HepG2 (cell line): ENCODE results near the gene SIK3. TPM values are rescaled to one million over a fixed set of nuclear protein-coding genes. Genes with fewer than 3 reads are reported as not detected.

Experiments used
- AGO2 ChIP-seq: fragments of 200-400 bp; formaldehyde crosslinking; optimal IDR thresholded peaks from 2 replicates; pipeline ENCODE3; 2017; ENCODE audit warnings: mild to moderate bottlenecking, low read depth, low read length, moderate library complexity
- ARNT2 ChIP-seq: sonication (generic); formaldehyde crosslinking; IDR thresholded peaks from 2 replicates; pipeline ENCODE4 v1.8.0; 2022; ENCODE audit warnings: mild to moderate bottlenecking, low read depth, missing genetic modification reagents, moderate library complexity
- CBFB ChIP-seq: sonication (generic); formaldehyde crosslinking; IDR thresholded peaks from 2 replicates; pipeline ENCODE4 v1.4.0; 2020; ENCODE audit warnings: missing genetic modification reagents
- DMTF1 ChIP-seq: sonication (generic); formaldehyde crosslinking; IDR thresholded peaks from 2 replicates; pipeline ENCODE4 v1.4.0; 2020; ENCODE audit warnings: mild to moderate bottlenecking, missing genetic modification reagents
- GTF2F1 ChIP-seq: fragments of 150-350 bp; IDR thresholded peaks from 2 replicates; pipeline ENCODE4 v1.6.1; 2014; ENCODE audit warnings: low read length
- HNRNPUL1 ChIP-seq: fragments of 200-400 bp; formaldehyde crosslinking; IDR thresholded peaks from 2 replicates; pipeline ENCODE4 v1.6.1; 2017; ENCODE audit warnings: low read depth, mild to moderate bottlenecking, low read length, moderate library complexity
- HOXA7 ChIP-seq: sonication (generic); formaldehyde crosslinking; IDR thresholded peaks from 2 replicates; pipeline ENCODE4 v1.8.1; 2022; ENCODE audit warnings: mild to moderate bottlenecking, missing genetic modification reagents, moderate library complexity
- MAF1 ChIP-seq: sonication (generic); formaldehyde crosslinking; IDR thresholded peaks from 2 replicates; pipeline ENCODE4 v1.5.0; 2020; ENCODE audit warnings: missing genetic modification reagents, borderline replicate concordance
- MAZ ChIP-seq, 2 experiments: sonication (generic) in 1 of 2; formaldehyde crosslinking in 1 of 2; IDR thresholded peaks; 2 replicates each; pipeline versions ENCODE4 v1.5.0 to v1.6.1; 2012 to 2020; ENCODE audit warnings: low read depth in 2 of 2, mild to moderate bottlenecking in 2 of 2, borderline replicate concordance in 1 of 2, improper control_type of control experiment in 1 of 2, low read length in 1 of 2, missing genetic modification reagents in 1 of 2, moderate library complexity in 1 of 2
- MTF2 ChIP-seq: sonication (generic); formaldehyde crosslinking; IDR thresholded peaks from 2 replicates; pipeline ENCODE4 v1.5.0; 2020; ENCODE audit warnings: missing genetic modification reagents, borderline replicate concordance
- NCOA2 ChIP-seq: sonication (generic); formaldehyde crosslinking; IDR thresholded peaks from 2 replicates; pipeline ENCODE4 v1.8.0; 2022; ENCODE audit warnings: inconsistent platforms
- NFRKB ChIP-seq: fragments of 450-650 bp; IDR thresholded peaks from 2 replicates; pipeline ENCODE4 v1.6.1; 2017
- NPAS2 ChIP-seq: sonication (generic); formaldehyde crosslinking; IDR thresholded peaks from 2 replicates; pipeline ENCODE4 v1.8.0; 2022; ENCODE audit warnings: mild to moderate bottlenecking, missing genetic modification reagents, borderline replicate concordance
- PAX8 ChIP-seq: sonication (generic); formaldehyde crosslinking; IDR thresholded peaks from 2 replicates; pipeline ENCODE4 v1.8.0; 2022; ENCODE audit warnings: mild to moderate bottlenecking, missing genetic modification reagents, borderline replicate concordance
- RNF2 ChIP-seq: fragments of 450-650 bp; conservative IDR thresholded peaks from 2 replicates; pipeline ENCODE4 v1.6.1; 2016; ENCODE audit warnings: low read depth
- RNF219 ChIP-seq: sonication (generic); formaldehyde crosslinking; IDR thresholded peaks from 2 replicates; pipeline ENCODE4 v1.5.0; 2020; ENCODE audit warnings: mild to moderate bottlenecking, missing genetic modification reagents
- STAT5B ChIP-seq: sonication (generic); formaldehyde crosslinking; IDR thresholded peaks from 2 replicates; pipeline ENCODE4 v1.4.0; 2020; ENCODE audit warnings: missing genetic modification reagents
- ZNF337 ChIP-seq: sonication (generic); formaldehyde crosslinking; IDR thresholded peaks from 2 replicates; pipeline ENCODE4 v1.5.1; 2020; ENCODE audit warnings: missing genetic modification reagents, low read depth, mild to moderate bottlenecking, borderline replicate concordance
- ZNF556 ChIP-seq: sonication (generic); formaldehyde crosslinking; IDR thresholded peaks from 2 replicates; pipeline ENCODE4 v1.4.0; 2020; ENCODE audit warnings: mild to moderate bottlenecking, missing genetic modification reagents, borderline replicate concordance
- ZNF589 ChIP-seq: sonication (generic); formaldehyde crosslinking; conservative IDR thresholded peaks from 2 replicates; pipeline ENCODE4 v1.8.0; 2022; ENCODE audit warnings: mild to moderate bottlenecking, moderate library complexity, missing genetic modification reagents
- polyA plus RNA-seq, 8 experiments: library from polyadenylated mRNA; depleted of rRNA in 3 of 8; stranded (reverse) in 7 of 8; unstranded in 1 of 8; fragments of >200 nt; fragmentation: Illumina TruSeq in 4 of 8; extraction: Trizol in 4 of 8; gene quantifications; 2 replicates each; pipeline versions ENCODE4 v1.2.1 to v1.2.3, GENCODE V29; 2011 to 2016; ENCODE audit warnings: low read depth in 4 of 8, missing spikeins in 1 of 8, mixed read lengths in 1 of 8; ENCODE audit not compliant: insufficient read depth in 1 of 8
- total RNA-seq, 5 experiments: library from RNA; depleted of rRNA; stranded (reverse); fragments of >200 nt; fragmentation: Illumina TruSeq; extraction: Trizol; gene quantifications; 2 replicates each; pipeline ENCODE4 v1.2.3, GENCODE V29; 2016; ENCODE audit warnings: low read depth in 1 of 5
- TF ChIP-seq, protein P1 (sequence below), 2 experiments: sonication (generic) in 1 of 2; formaldehyde crosslinking in 1 of 2; IDR thresholded peaks; 2 replicates each; pipeline versions ENCODE4 v1.4.0 to v1.6.1; 2016 to 2020; ENCODE audit warnings: borderline replicate concordance in 1 of 2, low read depth in 1 of 2, mild to moderate bottlenecking in 1 of 2, missing genetic modification reagents in 1 of 2

Gene SIK3
- total and polyA plus RNA-seq, 2 of the 13 experiments (the other 11 are each of a cell fraction or from before 2014, with no cell fraction given), result 5.7 to 9.8 TPM

DNA sequence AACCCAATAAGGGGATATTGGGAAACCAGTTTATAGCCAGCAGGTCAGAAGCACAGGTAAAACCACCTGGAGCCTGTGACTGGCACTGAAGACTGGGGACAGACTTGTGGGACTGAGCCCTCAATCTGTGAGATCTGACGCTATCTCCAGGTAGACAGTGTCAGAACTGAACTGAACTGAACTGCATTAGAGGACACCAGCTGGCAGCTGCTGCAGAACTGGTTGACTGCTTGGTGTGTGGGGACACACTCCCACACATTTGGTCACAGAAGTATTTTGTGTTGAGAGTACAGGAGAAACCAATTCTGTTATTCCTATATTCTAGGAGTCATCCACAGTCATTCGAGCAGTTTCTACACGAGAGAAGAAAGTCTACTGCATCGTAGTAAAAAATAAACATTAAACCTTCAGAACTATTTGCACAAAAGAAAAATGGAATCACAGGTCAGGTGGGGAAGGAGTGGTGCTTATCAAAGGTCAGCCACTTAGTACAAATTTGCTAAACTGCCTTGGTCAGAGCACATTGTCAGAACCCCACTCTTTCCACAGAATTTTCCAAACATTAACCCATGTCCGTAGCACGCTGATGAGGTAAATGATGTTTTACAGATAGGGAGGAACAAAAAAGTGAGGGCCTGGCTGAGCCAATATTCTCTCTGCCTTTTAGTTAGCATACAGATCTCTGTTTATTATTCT is 77.2 kb downstream of the SIK3 start (continued):
- TF ChIP-seq DMTF1 (no peak), HNRNPUL1 (no peak), NCOA2 (CRISPR knock-in tag) (peak; percentile 75), MTF2 (no peak), NPAS2 (no peak), STAT5B (CRISPR knock-in tag) (no peak), ARNT2 (no peak), GTF2F1 (no peak), ZNF556 (CRISPR knock-in tag) (no peak), AGO2 (no peak), ZNF337 (CRISPR knock-in tag) (no peak), RNF2 (no peak), MAZ (IDR thresholded peaks at IDR 0.05; ENCODE audit: borderline replicate concordance, low read depth, low read length) (no peak), MAZ (CRISPR knock-in tag; IDR thresholded peaks at IDR 0.05; ENCODE audit: low read depth) (no peak), CBFB (no peak), HOXA7 (no peak), RNF219 (CRISPR knock-in tag) (no peak), MAF1 (no peak), PAX8 (no peak), ZNF589 (CRISPR knock-in tag) (no peak), NFRKB (no peak)
- TF ChIP-seq, protein P1, sequence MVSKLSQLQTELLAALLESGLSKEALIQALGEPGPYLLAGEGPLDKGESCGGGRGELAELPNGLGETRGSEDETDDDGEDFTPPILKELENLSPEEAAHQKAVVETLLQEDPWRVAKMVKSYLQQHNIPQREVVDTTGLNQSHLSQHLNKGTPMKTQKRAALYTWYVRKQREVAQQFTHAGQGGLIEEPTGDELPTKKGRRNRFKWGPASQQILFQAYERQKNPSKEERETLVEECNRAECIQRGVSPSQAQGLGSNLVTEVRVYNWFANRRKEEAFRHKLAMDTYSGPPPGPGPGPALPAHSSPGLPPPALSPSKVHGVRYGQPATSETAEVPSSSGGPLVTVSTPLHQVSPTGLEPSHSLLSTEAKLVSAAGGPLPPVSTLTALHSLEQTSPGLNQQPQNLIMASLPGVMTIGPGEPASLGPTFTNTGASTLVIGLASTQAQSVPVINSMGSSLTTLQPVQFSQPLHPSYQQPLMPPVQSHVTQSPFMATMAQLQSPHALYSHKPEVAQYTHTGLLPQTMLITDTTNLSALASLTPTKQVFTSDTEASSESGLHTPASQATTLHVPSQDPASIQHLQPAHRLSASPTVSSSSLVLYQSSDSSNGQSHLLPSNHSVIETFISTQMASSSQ (IDR thresholded peaks at IDR 0.05; ENCODE audit: low read depth), result peak; percentile 40; the same call in 1 of the 2 replicates
- TF ChIP-seq, protein P1 (CRISPR knock-in tag; IDR thresholded peaks at IDR 0.05; ENCODE audit: borderline replicate concordance), result peak; percentile 50; the same call in 1 of the 2 replicates
